PC-9 (cell line): Measurements from ENCODE around the gene ZNF33B. TPM values are rescaled to one million over a fixed set of nuclear protein-coding genes. Genes with fewer than 3 reads are reported as not detected.
A peak's percentile ranks its signal among the peaks of the same experiment; 100 is the strongest.

Source experiments
- BruUV-seq: library from RNA; stranded (reverse); fragments of 400-500 nt; replicated peaks from 2 replicates; lab custom pipeline; 2021; lab: Mats Ljungman, UMichigan
- CTCF ChIA-PET: fragments of 300-600 bp; sonication (Branson Sonifier 250); formaldehyde crosslinking; loops from one replicate; lab custom pipeline; 2022; ENCODE audit warnings: antibody characterized with exemption; lab: Charles Lee
- POLR2A ChIA-PET: fragments of 300-600 bp; sonication (Branson Sonifier 250); formaldehyde crosslinking; loops from one replicate; lab custom pipeline; 2022; ENCODE audit warnings: antibody characterized with exemption; ENCODE audit not compliant: unreplicated experiment; lab: Charles Lee
- DNase-seq, 2 experiments: peaks; one replicate each; pipeline versions ENCODE4 v3.0.0 to v3.0.0-alpha.2; 2015 to 2022; ENCODE audit warnings: mixed read lengths in 1 of 2
- H2AFZ ChIP-seq: fragments of 200-600 bp; sonication (generic); 2 replicates; pipeline ENCODE4 v1.8.1; 2017; ENCODE audit warnings: antibody characterized with exemption
- H3F3A ChIP-seq: fragments of 200-600 bp; sonication (generic); 2 replicates; pipeline ENCODE4 v1.8.1; 2017; ENCODE audit warnings: antibody characterized with exemption, mild to moderate bottlenecking, low read depth; ENCODE audit not compliant: insufficient read depth
- H3K27ac ChIP-seq: fragments of 200-600 bp; sonication (generic); 2 replicates; pipeline ENCODE4 v1.6.1; 2016; ENCODE audit warnings: mixed run types
- H3K27me3 ChIP-seq: fragments of 200-600 bp; sonication (generic); 2 replicates; pipeline ENCODE4 v1.6.1; 2016; ENCODE audit warnings: low read depth, mixed run types; ENCODE audit not compliant: insufficient read depth
- H3K36me3 ChIP-seq: fragments of 200-600 bp; sonication (generic); 2 replicates; pipeline ENCODE4 v1.6.1; 2016; ENCODE audit warnings: low read depth, mixed run types
- H3K4me1 ChIP-seq: fragments of 200-600 bp; sonication (generic); replicated peaks from 2 replicates; pipeline ENCODE4 v1.6.1; 2016; ENCODE audit warnings: mixed run types; ENCODE audit not compliant: insufficient read depth
- H3K4me2 ChIP-seq: fragments of 200-600 bp; sonication (generic); 2 replicates; pipeline ENCODE4 v1.6.1; 2017; ENCODE audit warnings: mixed run types
- H3K4me3 ChIP-seq: fragments of 200-600 bp; sonication (generic); 2 replicates; pipeline ENCODE4 v1.6.1; 2016; ENCODE audit warnings: mixed run types
- H3K79me2 ChIP-seq: fragments of 200-600 bp; sonication (generic); 2 replicates; pipeline ENCODE4 v1.6.1; 2017; ENCODE audit warnings: low read depth, mixed run types
- H3K9me2 ChIP-seq: fragments of 200-600 bp; sonication (generic); 2 replicates; pipeline ENCODE4 v1.8.1; 2017; ENCODE audit warnings: mild to moderate bottlenecking; ENCODE audit not compliant: insufficient read depth
- H3K9me3 ChIP-seq: fragments of 200-600 bp; sonication (generic); 2 replicates; pipeline ENCODE4 v1.8.1; 2016; ENCODE audit warnings: low read depth; ENCODE audit not compliant: insufficient read depth
- H4K20me1 ChIP-seq: fragments of 200-600 bp; sonication (generic); 2 replicates; pipeline ENCODE4 v1.8.1; 2017; ENCODE audit not compliant: insufficient read depth
- CTCF ChIP-seq: fragments of 200-600 bp; sonication (generic); conservative IDR thresholded peaks from 2 replicates; pipeline ENCODE4 v1.6.1; 2017; ENCODE audit warnings: mixed run types, antibody characterized with exemption, mild to moderate bottlenecking, moderate library complexity
- EZH2 ChIP-seq: fragments of 200-600 bp; sonication (generic); IDR thresholded peaks from 2 replicates; pipeline ENCODE4 v1.8.0; 2017; ENCODE audit warnings: antibody characterized with exemption, low read depth
- intact Hi-C: fragments of 100-400 bp; cut with micrococcal nuclease; formaldehyde crosslinking; loops from one replicate; pipeline ENCODE4 v1.10.0; 2022; ENCODE audit not compliant: unreplicated experiment
- total RNA-seq: library from RNA; stranded (reverse); gene quantifications from 2 replicates; pipeline ENCODE4 v1.2.3, GENCODE V29; 2021

Gene ZNF33B
- total RNA-seq, 1 experiment from 2014 or later = 28.4 TPM

- POLR2A ChIA-PET = no interaction called here
- peaks cover 15% of the 10 kb centered on the region for H3K4me1 ChIP-seq
Observed at GRCh38 chr10:42648512-42648911, 10.1 kb upstream of the ZNF33B start.

GRCh38 chr10:42646687-42647640, 8.6 kb upstream of the ZNF33B start:
- POLR2A ChIA-PET = no interaction called here
- peak; percentile 49 to 81 for DNase-seq

More at GRCh38 chr10:42648512-42648911, 10.1 kb upstream of the ZNF33B start:
- no peak for TF ChIP-seq EZH2
- Histone ChIP-seq H3K27ac (no peak overlapping the region), H3K4me2 (no peak overlapping the region), H3K36me3 (no peaks in the 10 kb centered on the region), H3K9me3 (no peaks in the 10 kb centered on the region; the same call in 1 of the 2 replicates), H4K20me1 (no peaks in the 10 kb centered on the region), H2AFZ (no peak overlapping the region), H3K9me2 (no peaks in the 10 kb centered on the region), H3F3A (peaks cover 9% of the 10 kb centered on the region; the same call in 1 of the 2 replicates), H3K79me2 (no peaks in the 10 kb centered on the region), H3K27me3 (no peaks in the 10 kb centered on the region), H3K4me3 (no peak overlapping the region)
- intact Hi-C loops = no loop called here
- CTCF ChIA-PET = no interaction called here
- DNase-seq = no peak
- BruUV-seq = no TSS peak

GRCh38 chr10:42646214-42646613, 7.8 kb upstream of the ZNF33B start:
- DNase-seq = no peak
- no peaks in the 10 kb centered on the region for H4K20me1 ChIP-seq
- ChIA-PET POLR2A (no interaction called here), CTCF (no interaction called here)
- TF ChIP-seq EZH2 (no peak), CTCF (no peak)
- no peaks in the 10 kb centered on the region; the same call in 1 of the 2 replicates for H3K9me3 ChIP-seq
- H3F3A ChIP-seq = peaks cover 9% of the 10 kb centered on the region; the same call in 1 of the 2 replicates
- no peak overlapping the region for H3K4me3 ChIP-seq
- no peak overlapping the region for H3K27ac ChIP-seq
- peak overlapping the region; percentile 42 for H3K4me2 ChIP-seq
- H3K79me2 ChIP-seq = no peaks in the 10 kb centered on the region
- H3K36me3 ChIP-seq = no peaks in the 10 kb centered on the region
- intact Hi-C loops = no loop called here
- BruUV-seq = no TSS peak
- H3K4me1 ChIP-seq = peaks cover 18% of the 10 kb centered on the region
- H3K9me2 ChIP-seq = no peaks in the 10 kb centered on the region
- no peak overlapping the region for H2AFZ ChIP-seq
- H3K27me3 ChIP-seq = no peaks in the 10 kb centered on the region

More at GRCh38 chr10:42646687-42647640, 8.6 kb upstream of the ZNF33B start:
- Histone ChIP-seq H3K4me1 (peaks cover 15% of the 10 kb centered on the region), H3K9me2 (no peaks in the 10 kb centered on the region), H2AFZ (no peak overlapping the region), H3K36me3 (no peaks in the 10 kb centered on the region), H3F3A (peaks cover 9% of the 10 kb centered on the region; the same call in 1 of the 2 replicates), H3K27ac (no peak overlapping the region), H3K4me3 (no peak overlapping the region), H4K20me1 (no peaks in the 10 kb centered on the region), H3K4me2 (peak overlapping the region; percentile 42), H3K27me3 (no peaks in the 10 kb centered on the region), H3K79me2 (no peaks in the 10 kb centered on the region), H3K9me3 (no peaks in the 10 kb centered on the region; the same call in 1 of the 2 replicates)
- TF ChIP-seq EZH2 (no peak), CTCF (no peak)
- no TSS peak for BruUV-seq
- intact Hi-C loops = no loop called here
- CTCF ChIA-PET = no interaction called here
